Measurements from ENCODE around the gene KCNH5.
"Not testable (repeated sequence)": the region's sequence is repeated elsewhere in the genome, so short reads cannot be mapped to it uniquely, and the experiment has no call there.

Gene KCNH5

GRCh38 chr14:62796431-62796830, 248.8 kb downstream of the KCNH5 start:
- no peak for DNase-seq (ENCODE audit: extremely low spot score)
- CTCF ChIA-PET = no interaction called here
- no peak for TF ChIP-seq FOXM1 (IDR thresholded peaks at IDR 0.05; ENCODE audit: borderline replicate concordance)
- TF ChIP-seq SP1 (IDR thresholded peaks at IDR 0.05) = no peak
- no peak for TF ChIP-seq FOXA1 (IDR thresholded peaks at IDR 0.05)
- no peak for TF ChIP-seq FOXK2 (IDR thresholded peaks at IDR 0.05)
- TF ChIP-seq SUZ12 (IDR thresholded peaks at IDR 0.05) = no peak
- POLR2A ChIA-PET = no interaction called here

- DNase-seq (ENCODE audit: extremely low spot score) = no peak
- CTCF ChIA-PET = interaction anchor here (0.6 kb wide), 1 partner anchor 12 kb away, joined by 6 read pairs; no protein-coding TSS in a partner anchor
- POLR2A ChIA-PET = no interaction called here
- TF ChIP-seq L3MBTL2 (conservative IDR thresholded peaks at IDR 0.05) (no peak), FOXK2 (IDR thresholded peaks at IDR 0.05) (no peak), ZNF384 (IDR thresholded peaks at IDR 0.05) (no peak), ELF4 (IDR thresholded peaks at IDR 0.05) (no peak), FOXA1 (IDR thresholded peaks at IDR 0.05) (no peak), ARNT (IDR thresholded peaks at IDR 0.05) (no peak), SUZ12 (IDR thresholded peaks at IDR 0.05) (no peak), FOXM1 (IDR thresholded peaks at IDR 0.05; ENCODE audit: borderline replicate concordance) (no peak), PKNOX1 (IDR thresholded peaks at IDR 0.05) (no peak), LEF1 (IDR thresholded peaks at IDR 0.05; ENCODE audit: borderline replicate concordance) (no peak), HDGF (IDR thresholded peaks at IDR 0.05; ENCODE audit: borderline replicate concordance) (no peak), NFRKB (IDR thresholded peaks at IDR 0.05) (no peak), BHLHE40 (IDR thresholded peaks at IDR 0.05; ENCODE audit: borderline replicate concordance) (no peak), CTBP1 (IDR thresholded peaks at IDR 0.05; ENCODE audit: borderline replicate concordance) (no peak), TARDBP (IDR thresholded peaks at IDR 0.05) (no peak), SP1 (IDR thresholded peaks at IDR 0.05) (no peak)
Observed at GRCh38 chr14:62792578-62792977, 252.7 kb downstream of the KCNH5 start.

GRCh38 chr14:62781328-62781727, 263.9 kb downstream of the KCNH5 start:
- DNase-seq (ENCODE audit: extremely low spot score); POLR2A ChIA-PET: not testable (repeated sequence)
- CTCF ChIA-PET = interaction anchor here (0.6 kb wide), 1 partner anchor 12 kb away, joined by 6 read pairs; no protein-coding TSS in a partner anchor

- no peak for DNase-seq (ENCODE audit: extremely low spot score)
- TF ChIP-seq L3MBTL2 (conservative IDR thresholded peaks at IDR 0.05) (no peak), ZNF384 (IDR thresholded peaks at IDR 0.05) (no peak), FOXM1 (IDR thresholded peaks at IDR 0.05; ENCODE audit: borderline replicate concordance) (no peak), BHLHE40 (IDR thresholded peaks at IDR 0.05; ENCODE audit: borderline replicate concordance) (no peak), PKNOX1 (IDR thresholded peaks at IDR 0.05) (no peak), SP1 (IDR thresholded peaks at IDR 0.05) (no peak), SUZ12 (IDR thresholded peaks at IDR 0.05) (no peak), CTBP1 (IDR thresholded peaks at IDR 0.05; ENCODE audit: borderline replicate concordance) (no peak), TARDBP (IDR thresholded peaks at IDR 0.05) (no peak), ARNT (IDR thresholded peaks at IDR 0.05) (no peak), FOXA1 (IDR thresholded peaks at IDR 0.05) (no peak), LEF1 (IDR thresholded peaks at IDR 0.05; ENCODE audit: borderline replicate concordance) (no peak), FOXK2 (IDR thresholded peaks at IDR 0.05) (no peak), ELF4 (IDR thresholded peaks at IDR 0.05) (no peak), HDGF (IDR thresholded peaks at IDR 0.05; ENCODE audit: borderline replicate concordance) (no peak), NFRKB (IDR thresholded peaks at IDR 0.05) (no peak)
- ChIA-PET CTCF (no interaction called here), POLR2A (no interaction called here)
Observed at GRCh38 chr14:62778852-62779251, 266.4 kb downstream of the KCNH5 start.

- POLR2A ChIA-PET = no interaction called here
- CTCF ChIA-PET = no interaction called here
- TF ChIP-seq FOXA1 (IDR thresholded peaks at IDR 0.05) (no peak), ARNT (IDR thresholded peaks at IDR 0.05) (no peak), L3MBTL2 (conservative IDR thresholded peaks at IDR 0.05) (no peak), SP1 (IDR thresholded peaks at IDR 0.05) (no peak), FOXM1 (IDR thresholded peaks at IDR 0.05; ENCODE audit: borderline replicate concordance) (no peak), FOXK2 (IDR thresholded peaks at IDR 0.05) (no peak), HDGF (IDR thresholded peaks at IDR 0.05; ENCODE audit: borderline replicate concordance) (no peak), BHLHE40 (IDR thresholded peaks at IDR 0.05; ENCODE audit: borderline replicate concordance) (no peak), CTBP1 (IDR thresholded peaks at IDR 0.05; ENCODE audit: borderline replicate concordance) (no peak), PKNOX1 (IDR thresholded peaks at IDR 0.05) (no peak), ELF4 (IDR thresholded peaks at IDR 0.05) (no peak), LEF1 (IDR thresholded peaks at IDR 0.05; ENCODE audit: borderline replicate concordance) (no peak), SUZ12 (IDR thresholded peaks at IDR 0.05) (no peak), NFRKB (IDR thresholded peaks at IDR 0.05) (no peak), TARDBP (IDR thresholded peaks at IDR 0.05) (no peak)
Observed at GRCh38 chr14:62778310-62778709, 266.9 kb downstream of the KCNH5 start.

GRCh38 chr14:62777510-62777909, 267.7 kb downstream of the KCNH5 start:
- DNase-seq (ENCODE audit: extremely low spot score) = no peak
- POLR2A ChIA-PET = no interaction called here
- CTCF ChIA-PET = no interaction called here
- TF ChIP-seq TARDBP (IDR thresholded peaks at IDR 0.05) (no peak), NFRKB (IDR thresholded peaks at IDR 0.05) (no peak), HDGF (IDR thresholded peaks at IDR 0.05; ENCODE audit: borderline replicate concordance) (no peak), LEF1 (IDR thresholded peaks at IDR 0.05; ENCODE audit: borderline replicate concordance) (no peak), FOXA1 (IDR thresholded peaks at IDR 0.05) (no peak), FOXM1 (IDR thresholded peaks at IDR 0.05; ENCODE audit: borderline replicate concordance) (no peak), SUZ12 (IDR thresholded peaks at IDR 0.05) (no peak), FOXK2 (IDR thresholded peaks at IDR 0.05) (no peak), SP1 (IDR thresholded peaks at IDR 0.05) (no peak), L3MBTL2 (conservative IDR thresholded peaks at IDR 0.05) (no peak), PKNOX1 (IDR thresholded peaks at IDR 0.05) (no peak), ELF4 (IDR thresholded peaks at IDR 0.05) (no peak), ZNF384 (IDR thresholded peaks at IDR 0.05) (no peak), CTBP1 (IDR thresholded peaks at IDR 0.05; ENCODE audit: borderline replicate concordance) (no peak), ARNT (IDR thresholded peaks at IDR 0.05) (no peak), BHLHE40 (IDR thresholded peaks at IDR 0.05; ENCODE audit: borderline replicate concordance) (no peak)

More at GRCh38 chr14:62778310-62778709, 266.9 kb downstream of the KCNH5 start:
- DNase-seq (ENCODE audit: extremely low spot score) = no peak

Measured in HEK293T (cell line).